WTC11 (cell line): ENCODE data around the gene SANBR.

Source experiments
- CBFB ChIP-seq: sonication (generic); formaldehyde crosslinking; IDR thresholded peaks from 2 replicates; pipeline ENCODE4 v1.8.1; 2022; ENCODE audit warnings: mild to moderate bottlenecking, low read depth, missing genetic modification reagents
- CTCF ChIP-seq: fragments of 200-600 bp; IDR thresholded peaks from 2 replicates; pipeline ENCODE4 v1.8.0; 2022; ENCODE audit warnings: antibody characterized with exemption
- FOXJ3 ChIP-seq: sonication (generic); formaldehyde crosslinking; IDR thresholded peaks from 2 replicates; pipeline ENCODE4 v1.9.0; 2021; ENCODE audit warnings: missing genetic modification reagents, mild to moderate bottlenecking, borderline replicate concordance
- HMGA2 ChIP-seq: fragments of 250-450 bp; sonication (Bioruptor Pico); IDR thresholded peaks from 2 replicates; pipeline ENCODE4 v1.4.0; 2021; ENCODE audit warnings: mild to moderate bottlenecking, moderate library complexity
- IRF2 ChIP-seq: sonication (generic); formaldehyde crosslinking; IDR thresholded peaks from 2 replicates; pipeline ENCODE4 v1.8.0; 2022; ENCODE audit warnings: low read depth, missing genetic modification reagents, borderline replicate concordance
- NR2C2 ChIP-seq: sonication (generic); formaldehyde crosslinking; IDR thresholded peaks from 2 replicates; pipeline ENCODE4 v1.8.0; 2022; ENCODE audit warnings: mild to moderate bottlenecking, missing genetic modification reagents
- SP1 ChIP-seq: sonication (generic); formaldehyde crosslinking; conservative IDR thresholded peaks from 2 replicates; pipeline ENCODE4 v1.8.1; 2022; ENCODE audit warnings: missing genetic modification reagents
- TF ChIP-seq, protein P1 (sequence below): sonication (generic); formaldehyde crosslinking; IDR thresholded peaks from 2 replicates; pipeline ENCODE4 v1.8.0; 2022; ENCODE audit warnings: mild to moderate bottlenecking, missing genetic modification reagents

GRCh38 chr2:61109291-61109690, 43.6 kb downstream of the SANBR start:
- TF ChIP-seq SP1 (CRISPR knock-in tag) (no peak), NR2C2 (CRISPR knock-in tag) (no peak), CBFB (no peak), CTCF (no peak), FOXJ3 (CRISPR knock-in tag) (no peak), HMGA2 (CRISPR knock-in tag) (no peak), IRF2 (CRISPR knock-in tag) (no peak)
- TF ChIP-seq, protein P1, sequence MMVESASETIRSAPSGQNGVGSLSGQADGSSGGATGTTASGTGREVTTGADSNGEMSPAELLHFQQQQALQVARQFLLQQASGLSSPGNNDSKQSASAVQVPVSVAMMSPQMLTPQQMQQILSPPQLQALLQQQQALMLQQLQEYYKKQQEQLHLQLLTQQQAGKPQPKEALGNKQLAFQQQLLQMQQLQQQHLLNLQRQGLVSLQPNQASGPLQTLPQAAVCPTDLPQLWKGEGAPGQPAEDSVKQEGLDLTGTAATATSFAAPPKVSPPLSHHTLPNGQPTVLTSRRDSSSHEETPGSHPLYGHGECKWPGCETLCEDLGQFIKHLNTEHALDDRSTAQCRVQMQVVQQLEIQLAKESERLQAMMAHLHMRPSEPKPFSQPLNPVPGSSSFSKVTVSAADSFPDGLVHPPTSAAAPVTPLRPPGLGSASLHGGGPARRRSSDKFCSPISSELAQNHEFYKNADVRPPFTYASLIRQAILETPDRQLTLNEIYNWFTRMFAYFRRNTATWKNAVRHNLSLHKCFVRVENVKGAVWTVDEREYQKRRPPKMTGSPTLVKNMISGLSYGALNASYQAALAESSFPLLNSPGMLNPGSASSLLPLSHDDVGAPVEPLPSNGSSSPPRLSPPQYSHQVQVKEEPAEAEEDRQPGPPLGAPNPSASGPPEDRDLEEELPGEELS (CRISPR knock-in tag), result no peak
